ENCODE measurements around the gene DGKZ. TPM values are rescaled to one million over a fixed set of nuclear protein-coding genes. Genes with fewer than 3 reads are reported as not detected.
A peak's percentile ranks its signal among the peaks of the same experiment; 100 is the strongest.

The DGKZ gene
- total and polyA plus RNA-seq, 4 donors: 33.3 to 63.2 (median 44.1) TPM

DNA sequence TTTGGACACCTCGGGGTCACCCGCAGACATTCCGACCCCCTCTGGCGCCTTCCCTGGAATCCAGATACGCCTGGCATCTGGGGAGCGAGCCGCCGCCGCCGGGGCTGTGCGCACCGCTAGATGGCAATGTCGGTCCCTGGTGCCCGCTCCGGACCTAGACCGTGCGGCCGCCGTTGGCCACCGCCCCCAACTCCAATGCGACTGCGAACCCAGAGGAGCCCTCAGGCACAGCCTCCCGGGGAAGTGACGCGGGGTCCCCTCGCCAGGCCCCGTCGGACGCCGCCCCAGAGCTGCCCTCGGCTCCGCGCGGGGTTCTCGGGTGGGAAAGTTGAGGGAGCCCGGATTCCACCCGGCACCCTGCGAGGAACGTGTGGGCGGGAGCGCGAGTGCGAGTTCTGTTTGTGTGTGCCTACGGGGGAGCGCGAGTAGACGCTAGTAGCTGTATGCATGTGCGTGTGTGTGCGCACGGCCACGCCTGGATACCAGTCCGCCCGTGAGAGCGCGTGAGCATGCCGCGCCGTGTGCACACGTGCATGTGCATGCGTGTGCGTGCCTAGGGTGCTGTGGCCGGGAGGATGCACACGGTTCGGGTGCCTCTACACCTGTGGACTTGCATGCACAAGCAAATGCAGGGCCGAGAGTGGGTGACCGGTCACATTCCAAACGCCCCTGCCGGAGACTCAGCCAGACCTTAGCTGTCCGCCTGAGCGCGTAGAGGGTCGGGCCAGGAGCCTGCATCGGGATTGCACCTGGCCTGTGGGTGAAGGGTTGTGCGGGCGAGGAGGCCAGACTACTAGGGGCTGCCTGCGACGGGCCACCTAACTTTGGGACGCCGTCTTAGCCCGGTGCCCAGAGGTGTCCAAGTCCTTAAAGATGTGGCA, 42.4 kb downstream of the DGKZ start:
- Histone ChIP-seq H3K36me3 (ENCODE audit: control insufficient read depth in 4 of 4, insufficient read depth in 4 of 4, low read length in 4 of 4) (no peaks in the 10 kb centered on the region), H3K9me3 (ENCODE audit: control insufficient read depth in 4 of 4, insufficient read depth in 3 of 4, low read length in 3 of 4) (no peaks in the 10 kb centered on the region), H3K27ac (ENCODE audit: low read depth in 1 of 2, low read length in 1 of 2) (no peak overlapping the region), H3K4me3 (no peak overlapping the region), H3K27me3 (ENCODE audit: control insufficient read depth in 3 of 3, insufficient read depth in 3 of 3, low read length in 2 of 3) (peaks cover 0 to 32% (median 31%) of the 10 kb centered on the region in 3 donors), H3K9ac (ENCODE audit: insufficient read depth in 1 of 2, low read length in 2 of 2) (no peak overlapping the region), H3K4me1 (ENCODE audit: control insufficient read depth in 5 of 5, insufficient read depth in 5 of 5, low read length in 5 of 5) (peaks cover 0 to 28% (median 9%) of the 10 kb centered on the region in 5 donors)
- TF ChIP-seq, protein P1, sequence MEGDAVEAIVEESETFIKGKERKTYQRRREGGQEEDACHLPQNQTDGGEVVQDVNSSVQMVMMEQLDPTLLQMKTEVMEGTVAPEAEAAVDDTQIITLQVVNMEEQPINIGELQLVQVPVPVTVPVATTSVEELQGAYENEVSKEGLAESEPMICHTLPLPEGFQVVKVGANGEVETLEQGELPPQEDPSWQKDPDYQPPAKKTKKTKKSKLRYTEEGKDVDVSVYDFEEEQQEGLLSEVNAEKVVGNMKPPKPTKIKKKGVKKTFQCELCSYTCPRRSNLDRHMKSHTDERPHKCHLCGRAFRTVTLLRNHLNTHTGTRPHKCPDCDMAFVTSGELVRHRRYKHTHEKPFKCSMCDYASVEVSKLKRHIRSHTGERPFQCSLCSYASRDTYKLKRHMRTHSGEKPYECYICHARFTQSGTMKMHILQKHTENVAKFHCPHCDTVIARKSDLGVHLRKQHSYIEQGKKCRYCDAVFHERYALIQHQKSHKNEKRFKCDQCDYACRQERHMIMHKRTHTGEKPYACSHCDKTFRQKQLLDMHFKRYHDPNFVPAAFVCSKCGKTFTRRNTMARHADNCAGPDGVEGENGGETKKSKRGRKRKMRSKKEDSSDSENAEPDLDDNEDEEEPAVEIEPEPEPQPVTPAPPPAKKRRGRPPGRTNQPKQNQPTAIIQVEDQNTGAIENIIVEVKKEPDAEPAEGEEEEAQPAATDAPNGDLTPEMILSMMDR (IDR thresholded peaks at IDR 0.05; ENCODE audit: control extremely low read depth, extremely low read depth): peak; percentile 59
- peak; percentile 74 to 82 (median 77) for DNase-seq
- ATAC-seq (ENCODE audit: insufficient read depth, low FRiP score): peak; percentile 48
- WGBS, 2 donors: 2% methylated on average over 77 to 80 of the region's 80 CpGs

DNA sequence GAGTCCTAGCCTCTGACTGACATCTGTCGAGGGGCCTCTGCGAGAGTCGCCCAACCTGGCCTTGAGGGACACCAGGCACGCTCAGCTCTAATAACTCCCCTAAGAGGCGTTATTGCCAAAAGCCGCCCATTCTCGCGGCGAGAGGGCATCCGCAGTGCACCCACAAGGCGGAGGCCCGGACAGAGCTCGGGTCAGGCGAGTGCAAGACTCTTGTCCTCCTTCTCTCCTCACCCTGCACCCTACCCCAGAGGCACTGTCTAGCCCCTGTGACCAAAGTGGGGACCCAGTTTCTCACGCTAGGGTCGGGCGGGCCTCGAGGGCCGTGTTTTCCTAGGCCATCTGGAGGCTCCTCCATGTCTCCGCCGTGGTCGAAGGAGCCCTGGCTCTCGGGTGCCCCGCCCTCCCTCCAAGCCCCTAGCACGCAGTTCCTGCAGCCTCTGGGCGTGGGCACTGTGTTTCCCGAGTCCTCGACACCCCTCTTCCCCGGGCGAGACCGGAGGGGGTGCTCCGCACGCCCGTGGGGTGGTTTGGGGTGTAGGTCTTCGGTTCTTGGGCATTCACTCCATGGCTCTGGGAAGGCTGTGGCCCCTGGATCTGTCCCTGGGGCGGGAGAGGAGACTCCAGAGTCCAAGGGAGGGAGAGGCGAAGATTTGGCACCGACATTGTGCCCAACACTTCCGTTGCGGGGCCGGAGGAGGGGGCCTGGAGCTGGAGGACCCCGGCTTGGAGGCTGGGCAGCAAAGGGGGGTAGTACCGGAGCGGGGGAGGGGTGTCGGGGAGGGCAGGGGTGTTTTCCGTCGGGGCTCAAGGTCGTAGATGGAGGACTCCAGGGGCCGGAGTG, 43.3 kb downstream of the DGKZ start:
- DNase-seq (no peak), ATAC-seq (ENCODE audit: insufficient read depth, low FRiP score) (no peak)
- Histone ChIP-seq H3K9ac (ENCODE audit: insufficient read depth in 1 of 2, low read length in 2 of 2) (no peak overlapping the region), H3K4me3 (no peak overlapping the region), H3K4me1 (ENCODE audit: control insufficient read depth in 5 of 5, insufficient read depth in 5 of 5, low read length in 5 of 5) (peaks cover 0 to 28% (median 9%) of the 10 kb centered on the region in 5 donors), H3K9me3 (ENCODE audit: control insufficient read depth in 4 of 4, insufficient read depth in 3 of 4, low read length in 3 of 4) (no peaks in the 10 kb centered on the region), H3K27me3 (ENCODE audit: control insufficient read depth in 3 of 3, insufficient read depth in 3 of 3, low read length in 2 of 3) (peaks cover 0 to 32% (median 31%) of the 10 kb centered on the region in 3 donors), H3K27ac (ENCODE audit: low read depth in 1 of 2, low read length in 1 of 2) (no peak overlapping the region), H3K36me3 (ENCODE audit: control insufficient read depth in 4 of 4, insufficient read depth in 4 of 4, low read length in 4 of 4) (no peaks in the 10 kb centered on the region)
- WGBS, 2 donors: 7 to 9% methylated on average over 48 to 49 of the region's 49 CpGs
- TF ChIP-seq, protein P1 (IDR thresholded peaks at IDR 0.05; ENCODE audit: control extremely low read depth, extremely low read depth): no peak

DNA sequence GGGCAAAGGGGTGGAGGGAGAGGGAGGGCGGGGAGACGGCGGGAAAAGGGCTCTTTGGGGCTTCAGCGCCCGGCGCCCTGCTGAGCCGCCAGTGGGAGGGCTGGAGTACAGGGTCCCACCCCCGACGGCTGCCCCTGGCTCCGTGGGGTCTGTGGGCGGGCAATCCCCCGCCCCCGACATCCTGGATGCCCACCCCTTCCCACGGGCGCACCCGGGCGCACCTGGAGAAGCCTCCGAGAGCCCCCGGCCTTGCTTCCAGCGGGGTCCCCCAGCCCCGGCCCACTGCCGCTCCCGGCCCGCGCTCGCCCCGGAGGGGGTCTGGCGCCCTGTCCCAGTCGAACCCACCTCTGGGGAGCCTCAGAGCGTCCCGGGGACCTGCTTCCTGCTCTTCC, 43.9 kb downstream of the DGKZ start:
- H3K27ac ChIP-seq (ENCODE audit: low read depth in 1 of 2, low read length in 1 of 2): no peak overlapping the region
- WGBS, 2 donors: 0 to 2% methylated on average over 10 to 31 of the region's 31 CpGs
- peaks cover 0 to 32% (median 31%) of the 10 kb centered on the region in 3 donors for H3K27me3 ChIP-seq (ENCODE audit: control insufficient read depth in 3 of 3, insufficient read depth in 3 of 3, low read length in 2 of 3)
- H3K4me1 ChIP-seq (ENCODE audit: control insufficient read depth in 5 of 5, insufficient read depth in 5 of 5, low read length in 5 of 5): peaks cover 0 to 28% (median 9%) of the 10 kb centered on the region in 5 donors
- DNase-seq: no peak
- H3K9ac ChIP-seq (ENCODE audit: insufficient read depth in 1 of 2, low read length in 2 of 2): no peak overlapping the region
- no peak overlapping the region for H3K4me3 ChIP-seq
- TF ChIP-seq, protein P1 (IDR thresholded peaks at IDR 0.05; ENCODE audit: control extremely low read depth, extremely low read depth): no peak
- no peak for ATAC-seq (ENCODE audit: insufficient read depth, low FRiP score)
- peaks cover 0 to 5% (median 2%) of the 10 kb centered on the region in 4 donors for H3K36me3 ChIP-seq (ENCODE audit: control insufficient read depth in 4 of 4, insufficient read depth in 4 of 4, low read length in 4 of 4)
- H3K9me3 ChIP-seq (ENCODE audit: control insufficient read depth in 4 of 4, insufficient read depth in 3 of 4, low read length in 3 of 4): no peaks in the 10 kb centered on the region

Measured in lung (tissue), 12 donors.